Measurements from ENCODE around the gene HIBCH. TPM values are rescaled to one million over a fixed set of nuclear protein-coding genes. Genes with fewer than 3 reads are reported as not detected.
A peak's percentile ranks its signal among the peaks of the same experiment; 100 is the strongest.

Gene HIBCH
- total and polyA plus RNA-seq, 2 of the 13 experiments (the other 11 are each of a cell fraction or from before 2014, with no cell fraction given): 18.8 to 49.5 TPM

DNA sequence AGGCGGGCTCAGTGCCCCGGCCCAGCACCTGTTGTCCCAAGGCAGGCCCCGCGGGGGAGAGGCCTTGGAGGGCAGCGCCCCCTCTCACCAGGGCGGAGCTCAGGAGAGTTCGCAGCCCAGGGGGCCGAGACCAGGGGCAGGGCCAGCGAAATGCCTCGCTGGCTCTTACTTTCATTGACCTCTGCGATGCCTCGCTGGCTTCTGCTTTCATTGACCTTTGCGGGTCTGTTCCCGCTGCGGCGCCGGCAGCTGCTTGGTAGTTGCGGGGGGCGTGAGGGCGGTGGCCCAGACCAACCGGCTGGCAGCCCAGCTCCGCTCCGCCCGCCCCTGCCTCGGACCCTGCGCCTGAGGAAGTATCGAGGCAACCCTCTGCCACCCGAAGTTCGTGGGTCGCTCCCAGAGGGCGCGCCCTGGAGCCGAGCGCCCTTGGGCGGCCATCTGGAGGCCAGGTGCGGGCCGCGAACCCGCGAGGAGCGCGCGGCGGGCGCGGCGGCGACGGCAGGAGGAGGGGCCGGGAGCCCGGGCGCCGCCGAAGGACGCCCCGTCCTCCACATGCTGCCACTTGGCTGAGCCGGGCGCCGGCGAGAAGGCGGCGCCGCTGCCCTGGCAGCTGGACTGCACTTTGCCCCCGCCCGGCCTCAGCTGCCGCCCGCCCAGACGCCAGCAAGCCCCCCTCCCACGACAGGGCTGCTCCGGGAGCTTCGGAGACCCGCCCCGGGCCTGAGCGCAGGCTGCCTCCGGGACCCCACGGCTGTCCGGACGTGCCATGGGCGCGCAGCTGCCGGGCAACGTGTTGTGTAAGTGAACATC lies 139.1 kb downstream of the HIBCH start (continued):
- TF ChIP-seq ZNF510 (CRISPR knock-in tag; IDR thresholded peaks at IDR 0.05; ENCODE audit: low read depth): peak; percentile 90; the same call in 1 of the 2 replicates
- peak; percentile 83; the same call in 1 of the 2 replicates for TF ChIP-seq ZIK1 (CRISPR knock-in tag; IDR thresholded peaks at IDR 0.05; ENCODE audit: borderline replicate concordance, low read depth)
- TF ChIP-seq ZNF790 (CRISPR knock-in tag; IDR thresholded peaks at IDR 0.05; ENCODE audit: borderline replicate concordance): peak; percentile 30; the same call in 1 of the 2 replicates
- TF ChIP-seq SP140L (CRISPR knock-in tag; IDR thresholded peaks at IDR 0.05; ENCODE audit: borderline replicate concordance): no peak
- TF ChIP-seq ZKSCAN1 (IDR thresholded peaks at IDR 0.05; ENCODE audit: low read length): no peak
- no peak for TF ChIP-seq PHF5A (CRISPR knock-in tag; IDR thresholded peaks at IDR 0.05; ENCODE audit: low read depth, unreplicated experiment)
- peak; percentile 97; the same call in 1 of the 2 replicates for TF ChIP-seq ZNF788 (CRISPR knock-in tag; IDR thresholded peaks at IDR 0.05; ENCODE audit: borderline replicate concordance)
- TF ChIP-seq, protein P1, sequence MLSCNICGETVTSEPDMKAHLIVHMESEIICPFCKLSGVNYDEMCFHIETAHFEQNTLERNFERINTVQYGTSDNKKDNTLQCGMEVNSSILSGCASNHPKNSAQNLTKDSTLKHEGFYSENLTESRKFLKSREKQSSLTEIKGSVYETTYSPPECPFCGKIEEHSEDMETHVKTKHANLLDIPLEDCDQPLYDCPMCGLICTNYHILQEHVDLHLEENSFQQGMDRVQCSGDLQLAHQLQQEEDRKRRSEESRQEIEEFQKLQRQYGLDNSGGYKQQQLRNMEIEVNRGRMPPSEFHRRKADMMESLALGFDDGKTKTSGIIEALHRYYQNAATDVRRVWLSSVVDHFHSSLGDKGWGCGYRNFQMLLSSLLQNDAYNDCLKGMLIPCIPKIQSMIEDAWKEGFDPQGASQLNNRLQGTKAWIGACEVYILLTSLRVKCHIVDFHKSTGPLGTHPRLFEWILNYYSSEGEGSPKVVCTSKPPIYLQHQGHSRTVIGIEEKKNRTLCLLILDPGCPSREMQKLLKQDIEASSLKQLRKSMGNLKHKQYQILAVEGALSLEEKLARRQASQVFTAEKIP (CRISPR knock-in tag; IDR thresholded peaks at IDR 0.05; ENCODE audit: borderline replicate concordance): no peak
- TF ChIP-seq, protein P2, sequence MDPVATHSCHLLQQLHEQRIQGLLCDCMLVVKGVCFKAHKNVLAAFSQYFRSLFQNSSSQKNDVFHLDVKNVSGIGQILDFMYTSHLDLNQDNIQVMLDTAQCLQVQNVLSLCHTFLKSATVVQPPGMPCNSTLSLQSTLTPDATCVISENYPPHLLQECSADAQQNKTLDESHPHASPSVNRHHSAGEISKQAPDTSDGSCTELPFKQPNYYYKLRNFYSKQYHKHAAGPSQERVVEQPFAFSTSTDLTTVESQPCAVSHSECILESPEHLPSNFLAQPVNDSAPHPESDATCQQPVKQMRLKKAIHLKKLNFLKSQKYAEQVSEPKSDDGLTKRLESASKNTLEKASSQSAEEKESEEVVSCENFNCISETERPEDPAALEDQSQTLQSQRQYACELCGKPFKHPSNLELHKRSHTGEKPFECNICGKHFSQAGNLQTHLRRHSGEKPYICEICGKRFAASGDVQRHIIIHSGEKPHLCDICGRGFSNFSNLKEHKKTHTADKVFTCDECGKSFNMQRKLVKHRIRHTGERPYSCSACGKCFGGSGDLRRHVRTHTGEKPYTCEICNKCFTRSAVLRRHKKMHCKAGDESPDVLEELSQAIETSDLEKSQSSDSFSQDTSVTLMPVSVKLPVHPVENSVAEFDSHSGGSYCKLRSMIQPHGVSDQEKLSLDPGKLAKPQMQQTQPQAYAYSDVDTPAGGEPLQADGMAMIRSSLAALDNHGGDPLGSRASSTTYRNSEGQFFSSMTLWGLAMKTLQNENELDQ (CRISPR knock-in tag; IDR thresholded peaks at IDR 0.05; ENCODE audit: borderline replicate concordance): no peak
- 0 out of 2 replicates have a peak, but pooled peaks have one; percentile 53 for TF ChIP-seq ZNF468 (CRISPR knock-in tag; IDR thresholded peaks at IDR 0.05)
- no peak; the same call in none of the 2 replicates for TF ChIP-seq ARNTL (CRISPR knock-in tag; IDR thresholded peaks at IDR 0.05)
- peak; percentile 78; the same call in 1 of the 2 replicates for TF ChIP-seq SNAI1 (CRISPR knock-in tag; IDR thresholded peaks at IDR 0.05; ENCODE audit: borderline replicate concordance)
- peak; percentile 88 for TF ChIP-seq ETV6 (CRISPR knock-in tag; conservative IDR thresholded peaks at IDR 0.05)
- no peak; the same call in 1 of the 2 replicates for TF ChIP-seq BHLHE40 (IDR thresholded peaks at IDR 0.05; ENCODE audit: low read length)
- TF ChIP-seq, protein P3, sequence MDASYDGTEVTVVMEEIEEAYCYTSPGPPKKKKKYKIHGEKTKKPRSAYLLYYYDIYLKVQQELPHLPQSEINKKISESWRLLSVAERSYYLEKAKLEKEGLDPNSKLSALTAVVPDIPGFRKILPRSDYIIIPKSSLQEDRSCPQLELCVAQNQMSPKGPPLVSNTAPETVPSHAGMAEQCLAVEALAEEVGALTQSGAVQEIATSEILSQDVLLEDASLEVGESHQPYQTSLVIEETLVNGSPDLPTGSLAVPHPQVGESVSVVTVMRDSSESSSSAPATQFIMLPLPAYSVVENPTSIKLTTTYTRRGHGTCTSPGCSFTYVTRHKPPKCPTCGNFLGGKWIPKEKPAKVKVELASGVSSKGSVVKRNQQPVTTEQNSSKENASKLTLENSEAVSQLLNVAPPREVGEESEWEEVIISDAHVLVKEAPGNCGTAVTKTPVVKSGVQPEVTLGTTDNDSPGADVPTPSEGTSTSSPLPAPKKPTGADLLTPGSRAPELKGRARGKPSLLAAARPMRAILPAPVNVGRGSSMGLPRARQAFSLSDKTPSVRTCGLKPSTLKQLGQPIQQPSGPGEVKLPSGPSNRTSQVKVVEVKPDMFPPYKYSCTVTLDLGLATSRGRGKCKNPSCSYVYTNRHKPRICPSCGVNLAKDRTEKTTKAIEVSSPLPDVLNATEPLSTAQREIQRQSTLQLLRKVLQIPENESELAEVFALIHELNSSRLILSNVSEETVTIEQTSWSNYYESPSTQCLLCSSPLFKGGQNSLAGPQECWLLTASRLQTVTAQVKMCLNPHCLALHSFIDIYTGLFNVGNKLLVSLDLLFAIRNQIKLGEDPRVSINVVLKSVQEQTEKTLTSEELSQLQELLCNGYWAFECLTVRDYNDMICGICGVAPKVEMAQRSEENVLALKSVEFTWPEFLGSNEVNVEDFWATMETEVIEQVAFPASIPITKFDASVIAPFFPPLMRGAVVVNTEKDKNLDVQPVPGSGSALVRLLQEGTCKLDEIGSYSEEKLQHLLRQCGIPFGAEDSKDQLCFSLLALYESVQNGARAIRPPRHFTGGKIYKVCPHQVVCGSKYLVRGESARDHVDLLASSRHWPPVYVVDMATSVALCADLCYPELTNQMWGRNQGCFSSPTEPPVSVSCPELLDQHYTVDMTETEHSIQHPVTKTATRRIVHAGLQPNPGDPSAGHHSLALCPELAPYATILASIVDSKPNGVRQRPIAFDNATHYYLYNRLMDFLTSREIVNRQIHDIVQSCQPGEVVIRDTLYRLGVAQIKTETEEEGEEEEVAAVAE (CRISPR knock-in tag; IDR thresholded peaks at IDR 0.05; ENCODE audit: borderline replicate concordance): no peak
- TF ChIP-seq IKZF1 (IDR thresholded peaks at IDR 0.05): no peak
- peak; percentile 81; the same call in 1 of the 2 replicates for TF ChIP-seq ZNF891 (CRISPR knock-in tag; IDR thresholded peaks at IDR 0.05)
- peak; percentile 67 for TF ChIP-seq REPIN1 (CRISPR knock-in tag; IDR thresholded peaks at IDR 0.05; ENCODE audit: borderline replicate concordance, low read depth)
- no peak; the same call in 1 of the 2 replicates for TF ChIP-seq PRMT3 (CRISPR knock-in tag; IDR thresholded peaks at IDR 0.05; ENCODE audit: borderline replicate concordance, low read depth)
- TF ChIP-seq, protein P4, sequence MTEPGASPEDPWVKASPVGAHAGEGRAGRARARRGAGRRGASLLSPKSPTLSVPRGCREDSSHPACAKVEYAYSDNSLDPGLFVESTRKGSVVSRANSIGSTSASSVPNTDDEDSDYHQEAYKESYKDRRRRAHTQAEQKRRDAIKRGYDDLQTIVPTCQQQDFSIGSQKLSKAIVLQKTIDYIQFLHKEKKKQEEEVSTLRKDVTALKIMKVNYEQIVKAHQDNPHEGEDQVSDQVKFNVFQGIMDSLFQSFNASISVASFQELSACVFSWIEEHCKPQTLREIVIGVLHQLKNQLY (CRISPR knock-in tag; IDR thresholded peaks at IDR 0.05): no peak; the same call in 1 of the 2 replicates
